ENCODE results near the gene IGFLR1. TPM values are rescaled to one million over a fixed set of nuclear protein-coding genes. Genes with fewer than 3 reads are reported as not detected.

Gene IGFLR1
- total RNA-seq, 1 donor from 2014 or later = 3.8 TPM

DNA sequence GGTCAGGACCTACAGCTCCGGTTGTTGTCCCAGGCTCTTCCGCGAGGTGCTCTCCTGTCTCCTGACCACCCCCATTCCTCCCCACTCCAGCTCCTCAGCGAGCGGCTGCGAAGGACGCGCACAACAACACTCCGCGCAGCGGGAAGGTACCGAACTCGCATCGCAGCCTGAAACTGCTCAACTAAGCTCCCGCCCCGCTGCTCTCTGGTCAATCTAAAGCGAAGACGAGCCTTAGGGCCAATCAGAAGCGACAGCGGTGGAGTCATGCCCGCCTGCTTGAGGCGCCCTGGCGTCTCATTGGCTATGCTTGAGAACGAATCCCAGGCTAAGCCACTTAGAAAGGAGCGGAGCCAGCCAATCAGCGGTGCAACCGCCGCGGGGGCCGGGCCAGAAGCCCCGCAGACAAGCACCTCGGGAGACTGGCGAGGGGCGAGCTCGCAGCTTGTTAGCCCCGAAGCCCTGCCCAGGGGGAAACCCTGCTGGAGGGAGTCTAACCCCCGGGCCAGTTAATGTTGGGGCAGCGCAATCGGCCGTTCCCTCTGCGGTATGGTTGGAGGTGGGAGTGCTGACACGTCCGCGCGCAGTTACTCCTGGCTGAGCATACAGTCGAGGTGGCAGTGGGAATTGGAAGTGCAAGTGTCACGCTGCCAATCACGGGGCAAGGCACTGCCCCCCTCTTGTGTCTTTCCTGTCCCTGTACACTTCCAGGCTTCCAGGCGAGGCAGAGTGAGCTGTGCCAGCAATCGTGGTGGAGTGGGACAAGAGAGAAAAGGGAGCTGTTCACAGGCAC, 39.8 kb downstream of the IGFLR1 start:
- H3K27ac Mint-ChIP-seq = peak overlapping the region; percentile 78
- no peaks in the 10 kb centered on the region for H3K36me3 Mint-ChIP-seq
- H3K4me3 Mint-ChIP-seq = peak overlapping the region; percentile 96
- peaks cover 4% of the 10 kb centered on the region for H3K27me3 Mint-ChIP-seq
- TF ChIP-seq CTCF (conservative IDR thresholded peaks at IDR 0.05) = no peak
- peaks cover 5% of the 10 kb centered on the region for H3K4me1 Mint-ChIP-seq (ENCODE audit: unreplicated experiment)
- H3K9me3 Mint-ChIP-seq = peaks cover 3% of the 10 kb centered on the region
- DNase-seq (ENCODE audit: extremely low spot score, unreplicated experiment) = peak; percentile 91

DNA sequence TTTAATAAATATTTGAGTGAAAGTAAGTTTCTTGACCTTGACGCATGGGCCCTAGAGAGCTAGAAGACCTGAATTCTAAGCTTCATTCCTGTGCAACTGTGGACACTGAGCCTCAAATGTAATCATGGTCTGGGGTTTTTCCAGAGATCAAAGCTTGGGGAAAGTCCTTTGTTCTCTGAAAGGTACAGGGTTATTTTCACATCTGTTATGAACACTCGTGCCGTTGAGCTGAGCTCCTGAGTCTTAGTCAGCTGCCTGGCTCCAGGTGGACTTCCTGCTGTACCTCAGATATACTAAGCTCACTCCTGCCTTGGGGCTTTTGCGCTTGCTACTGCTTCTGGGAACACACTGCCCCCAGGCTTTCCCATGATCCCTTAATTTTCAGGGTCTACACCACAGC, 45.4 kb downstream of the IGFLR1 start:
- DNase-seq (ENCODE audit: extremely low spot score, unreplicated experiment) = no peak
- no peak overlapping the region for H3K27ac Mint-ChIP-seq
- H3K9me3 Mint-ChIP-seq = no peaks in the 10 kb centered on the region
- H3K4me1 Mint-ChIP-seq (ENCODE audit: unreplicated experiment) = peaks cover 4% of the 10 kb centered on the region
- no peaks in the 10 kb centered on the region for H3K36me3 Mint-ChIP-seq
- TF ChIP-seq CTCF (conservative IDR thresholded peaks at IDR 0.05) = no peak
- H3K4me3 Mint-ChIP-seq = no peak overlapping the region
- H3K27me3 Mint-ChIP-seq = no peaks in the 10 kb centered on the region

- peaks cover 4% of the 10 kb centered on the region for H3K4me1 Mint-ChIP-seq (ENCODE audit: unreplicated experiment)
- no peaks in the 10 kb centered on the region for H3K36me3 Mint-ChIP-seq
- H3K27ac Mint-ChIP-seq = no peak overlapping the region
- no peak for TF ChIP-seq CTCF (conservative IDR thresholded peaks at IDR 0.05)
- H3K27me3 Mint-ChIP-seq = no peaks in the 10 kb centered on the region
- no peak for DNase-seq (ENCODE audit: extremely low spot score, unreplicated experiment)
- H3K4me3 Mint-ChIP-seq = no peak overlapping the region
- no peaks in the 10 kb centered on the region for H3K9me3 Mint-ChIP-seq
These were observed 46.3 kb downstream of the IGFLR1 start for GRCh38 chr19:35695895-35696422.

DNA sequence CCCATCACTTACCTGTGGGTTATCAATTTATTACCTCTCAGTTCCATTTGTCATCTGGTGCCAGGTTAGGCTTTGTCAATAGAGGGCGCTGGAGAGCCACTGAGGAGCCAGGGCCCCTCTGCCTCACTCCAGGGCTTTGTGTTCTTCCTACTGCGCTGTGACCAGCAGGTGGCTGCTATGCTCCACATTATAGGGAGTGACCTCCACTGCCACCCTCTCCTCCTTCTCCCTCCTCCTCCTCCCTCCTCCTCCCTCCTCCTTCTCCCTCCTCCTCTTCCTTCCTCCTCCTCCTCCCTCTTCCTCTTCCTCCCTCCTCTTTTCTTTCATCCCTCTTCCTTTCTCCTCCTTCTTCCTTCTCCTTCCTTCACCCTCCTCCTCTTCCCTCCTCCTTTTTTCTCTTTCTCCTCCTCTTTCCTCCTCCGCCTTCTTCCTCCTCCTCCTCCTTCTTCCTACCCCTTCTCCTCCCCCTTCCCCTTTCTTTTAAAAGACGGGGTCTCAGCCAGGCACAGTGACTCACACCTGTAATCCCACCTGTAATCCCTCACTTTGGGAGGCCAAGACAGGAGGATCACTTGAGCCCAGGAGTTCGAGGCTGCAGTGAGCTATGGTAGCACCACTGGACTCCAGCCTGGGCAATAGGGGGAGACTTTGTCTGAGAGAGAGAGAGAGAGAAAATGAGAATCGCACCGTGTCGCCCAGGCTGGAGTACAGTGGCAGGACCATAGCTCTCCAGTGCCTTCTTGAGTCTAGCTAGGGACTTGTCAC, 48.2 kb downstream of the IGFLR1 start:
- no peaks in the 10 kb centered on the region for H3K9me3 Mint-ChIP-seq
- H3K4me3 Mint-ChIP-seq = no peak overlapping the region
- peaks cover 4% of the 10 kb centered on the region for H3K4me1 Mint-ChIP-seq (ENCODE audit: unreplicated experiment)
- DNase-seq (ENCODE audit: extremely low spot score, unreplicated experiment) = peak; percentile 84
- H3K27ac Mint-ChIP-seq = peak overlapping the region; percentile 43
- H3K27me3 Mint-ChIP-seq = no peaks in the 10 kb centered on the region
- no peaks in the 10 kb centered on the region for H3K36me3 Mint-ChIP-seq
- TF ChIP-seq CTCF (conservative IDR thresholded peaks at IDR 0.05) = peak; percentile 98

DNA sequence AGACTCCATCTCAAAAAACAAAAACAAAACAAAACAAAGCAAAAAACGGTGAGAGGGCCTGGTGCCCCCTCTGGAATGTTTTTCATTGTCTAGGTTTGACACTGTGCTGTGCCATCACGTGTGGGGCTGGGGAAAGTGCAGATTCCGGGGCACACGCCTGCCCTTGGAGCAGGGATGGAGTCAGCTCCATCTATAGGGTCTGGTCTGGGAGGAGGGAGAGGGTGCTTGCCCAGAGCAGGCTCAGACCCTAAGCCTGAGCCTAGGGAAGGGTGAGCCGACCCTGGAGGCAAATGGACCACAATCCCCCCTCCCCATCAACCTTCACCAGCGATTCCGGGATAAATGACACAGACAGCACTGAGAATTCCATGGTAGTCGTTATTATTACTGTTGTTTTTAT, 48.8 kb downstream of the IGFLR1 start:
- TF ChIP-seq CTCF (conservative IDR thresholded peaks at IDR 0.05) = no peak
- H3K36me3 Mint-ChIP-seq = no peaks in the 10 kb centered on the region
- H3K4me3 Mint-ChIP-seq = no peak overlapping the region
- peaks cover 4% of the 10 kb centered on the region for H3K4me1 Mint-ChIP-seq (ENCODE audit: unreplicated experiment)
- H3K27me3 Mint-ChIP-seq = no peaks in the 10 kb centered on the region
- peak overlapping the region; percentile 43 for H3K27ac Mint-ChIP-seq
- DNase-seq (ENCODE audit: extremely low spot score, unreplicated experiment) = no peak
- H3K9me3 Mint-ChIP-seq = no peaks in the 10 kb centered on the region

Data from type B pancreatic cell (in vitro differentiated cells).